Measurements from ENCODE around the gene PLAGL1. TPM values are rescaled to one million over a fixed set of nuclear protein-coding genes. Genes with fewer than 3 reads are reported as not detected.

Gene PLAGL1
- total and polyA plus RNA-seq, 4 donors: 1.3 to 6.3 (median 2.0) TPM

GRCh38 chr6:143900358-143900757 lies 107.7 kb downstream of the PLAGL1 start:
- WGBS: 88% methylated on average over 2 of the region's 2 CpGs
- Histone ChIP-seq H3K27ac (ENCODE audit: low read depth in 1 of 2, low read length in 2 of 2) (no peak overlapping the region), H3K4me3 (ENCODE audit: low read depth in 1 of 3, low read length in 3 of 3) (no peak overlapping the region), H3K9me3 (ENCODE audit: control insufficient read depth in 4 of 4, low read length in 3 of 4) (no peaks in the 10 kb centered on the region), H3K9ac (ENCODE audit: low read depth in 1 of 2, low read length in 2 of 2) (no peak overlapping the region), H3K27me3 (ENCODE audit: control insufficient read depth in 4 of 4, insufficient read depth in 4 of 4, low read length in 3 of 4) (no peaks in the 10 kb centered on the region), H3K4me1 (ENCODE audit: control insufficient read depth in 4 of 4, insufficient read depth in 4 of 4, low read length in 3 of 4) (no peaks in the 10 kb centered on the region), H3K36me3 (ENCODE audit: control insufficient read depth in 4 of 4, insufficient read depth in 3 of 4, low read depth in 1 of 4, low read length in 3 of 4) (no peaks in the 10 kb centered on the region)
- TF ChIP-seq HNF4G (IDR thresholded peaks at IDR 0.05) (no peak), FOXA1 (IDR thresholded peaks at IDR 0.05) (no peak), NR2F2 (IDR thresholded peaks at IDR 0.05) (no peak), RXRA (IDR thresholded peaks at IDR 0.05) (no peak), REST (IDR thresholded peaks at IDR 0.05) (no peak), CTCF (IDR thresholded peaks at IDR 0.05; ENCODE audit: low read depth, low read length, missing input control) (no peak)
- DNase-seq (ENCODE audit: low spot score): no peak

GRCh38 chr6:143896126-143896860 lies 111.8 kb downstream of the PLAGL1 start:
- no peak overlapping the region for H3K4me3 ChIP-seq (ENCODE audit: low read depth in 1 of 3, low read length in 3 of 3)
- H3K9ac ChIP-seq (ENCODE audit: low read depth in 1 of 2, low read length in 2 of 2): no peak overlapping the region
- H3K27ac ChIP-seq (ENCODE audit: low read depth in 1 of 2, low read length in 2 of 2): no peak overlapping the region
- H3K27me3 ChIP-seq (ENCODE audit: control insufficient read depth in 4 of 4, insufficient read depth in 4 of 4, low read length in 3 of 4): no peaks in the 10 kb centered on the region
- 83% methylated on average over 3 of the region's 3 CpGs for WGBS
- no peaks in the 10 kb centered on the region for H3K9me3 ChIP-seq (ENCODE audit: control insufficient read depth in 4 of 4, low read length in 3 of 4)
- TF ChIP-seq RXRA (IDR thresholded peaks at IDR 0.05) (no peak), NR2F2 (IDR thresholded peaks at IDR 0.05) (no peak), RAD21 (IDR thresholded peaks at IDR 0.05) (no peak), CTCF (IDR thresholded peaks at IDR 0.05; ENCODE audit: low read depth, low read length, missing input control) (no peak), EGR1 (IDR thresholded peaks at IDR 0.05; ENCODE audit: low read depth in 2 of 2) (no peak), TAF1 (conservative IDR thresholded peaks at IDR 0.05) (no peak), SP1 (IDR thresholded peaks at IDR 0.05) (no peak), FOXA1 (IDR thresholded peaks at IDR 0.05) (no peak)
- TF ChIP-seq, protein P1, sequence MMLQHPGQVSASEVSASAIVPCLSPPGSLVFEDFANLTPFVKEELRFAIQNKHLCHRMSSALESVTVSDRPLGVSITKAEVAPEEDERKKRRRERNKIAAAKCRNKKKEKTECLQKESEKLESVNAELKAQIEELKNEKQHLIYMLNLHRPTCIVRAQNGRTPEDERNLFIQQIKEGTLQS (IDR thresholded peaks at IDR 0.05): no peak
- no peaks in the 10 kb centered on the region for H3K36me3 ChIP-seq (ENCODE audit: control insufficient read depth in 4 of 4, insufficient read depth in 3 of 4, low read depth in 1 of 4, low read length in 3 of 4)
- no peak for DNase-seq (ENCODE audit: low spot score)
- H3K4me1 ChIP-seq (ENCODE audit: control insufficient read depth in 4 of 4, insufficient read depth in 4 of 4, low read length in 3 of 4): no peaks in the 10 kb centered on the region
